Renal pelvis (tissue), 4 donors: ENCODE measurements around the gene MPST. TPM values are rescaled to one million over a fixed set of nuclear protein-coding genes. Genes with fewer than 3 reads are reported as not detected.
"Not testable (repeated sequence)": the region's sequence is repeated elsewhere in the genome, so short reads cannot be mapped to it uniquely, and the experiment has no call there.

Source experiments
- DNase-seq: peaks from one replicate; pipeline ENCODE4 v3.0.0-alpha.2; 2013
- polyA plus RNA-seq, 3 donors: library from polyadenylated mRNA; unstranded; fragments of 120-200 nt; gene quantifications; one replicate each; pipeline ENCODE4 v1.2.1, GENCODE V29; 2013; ENCODE audit not compliant: insufficient read length in 3 of 3

MPST gene
- polyA plus RNA-seq, 3 donors: 69.7 to 83.9 (median 76.8) TPM

DNA sequence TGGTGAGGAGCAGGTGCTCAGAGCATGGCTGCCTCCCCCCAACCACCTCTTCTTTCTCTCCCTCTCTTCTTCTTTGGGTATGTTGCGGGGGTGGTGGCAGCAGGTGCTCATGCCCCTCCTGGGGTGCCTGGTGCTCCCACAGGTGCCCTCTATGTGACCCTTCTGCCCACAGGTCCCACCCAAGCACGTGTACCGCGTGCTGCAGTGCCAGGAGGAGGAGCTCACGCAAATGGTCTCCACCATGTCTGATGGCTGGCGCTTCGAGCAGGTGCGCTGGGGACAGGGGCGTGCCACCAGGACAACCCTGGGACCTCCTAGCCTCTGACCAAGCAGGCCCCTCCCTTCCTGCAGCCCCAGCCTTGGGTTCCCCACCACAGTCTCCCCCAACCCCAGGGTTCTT, 37.7 kb downstream of the MPST start:
- DNase-seq: no peak

DNA sequence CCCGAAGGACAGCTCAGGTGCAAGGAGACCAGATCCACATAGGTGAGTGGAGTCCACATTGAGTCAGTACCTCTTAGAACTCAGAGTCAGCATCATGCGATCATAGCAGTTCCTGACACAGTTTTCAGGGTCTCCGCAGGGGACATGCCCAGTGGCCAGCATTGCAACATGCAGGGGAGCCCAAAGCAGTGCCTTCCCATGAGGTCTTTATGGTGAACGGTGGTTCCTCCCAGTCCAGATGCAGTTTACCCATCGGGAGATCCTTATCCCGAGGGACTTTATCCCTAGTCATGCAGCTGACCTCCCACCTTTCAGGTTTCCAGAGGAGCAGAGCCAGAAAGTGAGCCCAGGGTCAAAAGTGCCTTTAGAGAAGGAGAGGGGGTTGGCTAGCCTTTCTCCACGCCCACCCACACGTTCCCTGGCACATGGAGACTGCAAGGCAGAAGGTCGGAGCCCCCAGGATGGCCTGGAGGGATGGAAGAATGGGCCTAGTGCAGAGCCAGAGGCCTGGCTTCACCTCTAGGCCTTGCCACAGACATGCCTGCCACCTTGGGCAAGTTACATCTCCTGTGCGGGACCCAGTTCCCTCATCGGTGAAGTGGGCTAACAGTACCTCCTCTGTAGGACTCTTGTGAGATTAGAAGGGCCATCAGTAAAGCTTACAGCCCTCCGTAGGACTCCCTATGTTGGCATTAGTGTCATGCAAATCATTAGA, 38.4 kb downstream of the MPST start:
- DNase-seq: no peak

DNA sequence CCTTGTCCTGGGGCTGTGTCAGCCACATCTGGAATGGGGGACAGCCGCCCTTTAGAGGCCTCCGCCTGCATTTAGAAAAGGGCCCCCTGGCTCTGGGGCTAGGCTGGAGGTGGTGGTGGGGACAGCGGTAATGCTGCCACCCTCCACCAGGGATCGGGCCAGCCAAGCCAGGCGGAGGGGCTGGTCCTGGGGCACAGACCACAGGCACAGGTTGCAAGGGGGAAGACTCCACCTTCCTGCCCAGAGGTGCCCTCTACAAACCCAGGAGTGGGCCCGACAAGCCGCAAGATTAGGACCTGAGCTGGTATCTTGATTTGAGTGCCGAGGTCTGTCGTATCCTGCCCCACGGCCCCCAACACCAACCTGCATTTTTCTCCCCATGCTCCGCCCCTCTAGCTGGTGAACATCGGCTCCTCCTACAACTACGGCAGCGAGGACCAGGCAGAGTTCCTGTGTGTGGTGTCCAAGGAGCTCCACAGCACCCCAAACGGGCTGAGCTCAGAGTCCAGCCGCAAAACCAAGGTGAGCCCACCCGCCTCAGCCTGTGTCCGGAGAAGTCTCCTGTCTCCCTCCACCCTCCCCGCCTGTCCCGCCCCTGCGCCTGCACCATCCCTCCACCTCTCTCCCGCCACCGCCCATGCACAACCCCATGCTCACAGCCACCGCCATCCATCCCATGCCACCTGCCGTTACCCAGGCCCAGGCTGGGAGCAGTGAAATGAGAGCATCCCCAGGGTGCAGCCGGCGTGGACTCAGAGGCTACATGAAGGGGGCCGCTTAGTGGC, 39.6 kb downstream of the MPST start:
- DNase-seq: no peak

DNA sequence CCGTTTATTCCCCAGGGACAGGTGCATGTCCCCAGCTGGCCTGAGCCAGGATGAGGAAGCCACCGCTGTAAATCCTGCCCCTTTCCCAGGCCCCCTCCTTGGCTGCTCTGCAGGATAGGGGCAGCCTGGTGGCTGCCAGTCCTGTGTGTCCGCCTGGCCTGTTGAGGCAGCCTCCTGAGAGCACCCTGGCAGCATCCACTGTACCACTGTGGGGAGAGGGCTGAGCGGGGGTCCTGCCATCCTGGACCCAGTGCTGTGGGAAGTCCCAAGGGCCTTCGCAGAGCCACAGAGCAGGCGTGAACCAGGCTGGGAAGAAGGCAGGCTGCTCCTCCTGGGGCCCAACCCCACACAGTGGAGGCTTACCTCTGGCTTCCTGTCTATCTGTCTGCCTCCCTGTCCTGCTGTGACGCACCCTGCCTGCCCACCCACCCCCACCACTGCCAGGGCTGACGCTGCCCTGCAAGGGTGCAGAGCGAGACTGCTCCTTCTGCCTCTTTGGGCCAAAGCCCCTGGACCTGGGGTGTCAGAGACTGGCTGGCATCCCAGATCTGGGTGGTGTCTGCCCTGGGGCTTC, 40.4 kb downstream of the MPST start:
- DNase-seq: no peak

DNA sequence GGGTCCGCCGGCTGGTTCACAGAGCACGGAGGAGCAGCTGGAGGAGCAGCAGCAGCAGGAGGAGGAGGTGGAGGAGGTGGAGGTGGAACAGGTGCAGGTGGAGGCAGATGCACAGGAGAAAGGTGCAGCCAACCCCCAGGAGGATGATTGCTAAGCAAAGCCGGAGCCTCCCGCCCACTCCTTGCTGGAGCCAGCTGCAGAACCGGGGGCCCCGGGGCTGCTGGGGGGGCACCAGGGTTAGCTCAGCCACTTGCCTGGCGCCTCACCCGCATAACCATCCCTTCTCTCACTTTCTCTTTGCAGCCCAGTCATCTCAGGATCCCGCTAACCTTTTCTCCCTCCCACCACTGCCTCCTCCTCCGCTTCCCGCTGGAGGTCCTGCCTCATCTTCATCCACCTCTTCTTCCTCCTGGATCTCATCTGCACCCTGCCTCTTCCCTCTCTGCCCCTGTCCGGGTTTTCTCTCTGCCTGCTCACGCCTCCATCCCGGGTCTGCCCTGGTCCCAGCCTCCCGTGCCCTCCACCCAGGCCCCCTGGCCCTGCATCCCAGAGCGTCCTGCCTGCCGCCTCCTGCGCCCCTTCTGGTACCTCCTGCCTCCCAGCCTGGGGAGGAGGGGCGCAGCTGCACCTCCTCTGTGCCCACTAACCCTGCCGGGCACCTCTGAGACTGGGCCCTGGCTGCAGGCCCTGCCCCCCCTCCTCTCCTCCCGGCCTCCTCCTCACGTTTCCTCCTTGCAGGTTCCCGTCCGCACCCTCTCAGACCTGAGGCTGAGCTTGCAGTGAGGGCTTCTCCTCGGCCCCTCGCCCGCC, 41.5 kb downstream of the MPST start:
- DNase-seq: no peak

DNA sequence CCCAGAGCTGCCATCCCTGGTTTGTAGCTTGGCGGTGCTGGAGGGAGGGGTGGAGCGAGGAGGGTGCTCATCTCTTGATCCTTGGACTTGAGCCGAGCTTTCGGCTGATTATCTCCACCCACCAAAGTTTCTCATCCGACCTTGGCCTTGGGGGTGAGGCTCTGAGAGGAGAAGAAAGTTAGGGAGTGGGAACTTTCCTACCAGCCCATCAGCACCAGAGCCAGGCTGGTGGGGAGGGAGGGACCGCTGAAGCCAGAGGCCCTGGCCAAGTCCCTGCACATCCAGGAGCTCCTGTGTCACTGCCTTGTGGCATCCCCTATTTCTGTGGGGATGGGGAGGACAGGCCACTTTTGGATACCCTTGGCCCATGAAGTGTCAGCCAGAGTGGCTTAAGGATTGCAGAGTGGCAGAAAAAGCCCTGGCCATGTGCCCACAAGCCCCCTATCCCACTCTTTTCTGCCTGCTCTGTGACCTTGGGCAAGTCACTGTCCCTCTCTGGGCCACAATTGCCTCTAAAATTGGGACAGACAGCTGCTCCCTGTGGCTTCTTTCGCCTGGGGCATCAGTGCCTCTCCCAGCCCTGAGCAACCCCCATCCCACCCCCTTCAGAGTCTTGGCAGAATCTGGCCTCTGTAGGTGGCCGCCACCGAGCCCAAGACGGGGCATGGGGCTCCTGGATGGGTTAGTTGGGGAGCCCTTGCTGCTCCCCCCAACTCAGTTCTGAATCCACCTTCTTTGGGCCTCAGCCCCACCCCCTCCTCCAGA, 42.3 kb downstream of the MPST start:
- DNase-seq: no peak

DNA sequence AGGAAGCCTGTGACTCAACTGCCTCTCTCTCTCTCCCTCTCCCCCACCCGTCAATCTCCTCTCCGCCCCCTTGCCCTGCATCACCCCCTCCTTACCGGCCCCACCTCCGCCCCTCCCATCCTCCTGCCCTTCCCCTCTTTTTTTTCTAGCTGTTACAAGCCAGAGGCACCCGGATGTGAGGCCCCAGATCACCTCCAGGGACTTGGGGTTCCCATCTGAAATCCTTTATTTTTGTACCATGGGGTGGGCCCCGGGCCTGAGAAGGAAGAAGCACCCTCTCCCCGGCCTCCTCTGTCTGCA, 42.8 kb downstream of the MPST start:
- DNase-seq: no peak

DNA sequence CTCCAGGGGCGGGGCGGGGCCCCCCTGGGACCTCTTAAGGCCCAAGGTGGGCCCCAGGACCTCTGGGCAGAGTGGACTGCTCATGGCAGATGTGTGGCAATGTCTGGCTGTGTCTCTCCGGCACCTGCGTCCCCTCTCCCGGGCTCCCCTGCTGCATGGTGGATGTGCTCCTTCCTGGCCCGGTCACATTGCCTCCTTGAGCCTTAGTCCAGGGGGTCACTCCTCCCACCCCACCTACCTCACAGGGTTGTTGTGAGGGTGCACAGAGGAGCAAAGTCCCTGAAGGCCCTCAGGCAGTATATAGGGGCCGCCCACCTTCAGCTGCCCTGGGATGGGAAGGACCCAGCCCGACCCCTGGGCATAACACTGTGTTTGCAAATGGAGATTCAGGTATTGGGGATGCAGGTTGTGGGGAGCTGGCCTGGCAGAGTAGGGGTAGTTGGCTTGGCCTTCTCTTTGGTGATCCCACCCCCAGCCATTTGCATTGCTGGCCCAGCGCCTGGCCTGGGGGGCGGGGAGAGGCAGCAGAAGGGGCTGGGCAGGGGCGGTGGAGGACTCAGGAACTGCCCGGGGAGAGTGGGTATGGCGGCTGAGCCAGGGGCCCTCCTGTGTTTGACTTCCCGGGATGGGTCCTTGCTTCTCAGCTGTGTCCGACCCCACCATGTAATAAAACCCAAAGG, 43.3 kb downstream of the MPST start:
- DNase-seq: no peak

DNA sequence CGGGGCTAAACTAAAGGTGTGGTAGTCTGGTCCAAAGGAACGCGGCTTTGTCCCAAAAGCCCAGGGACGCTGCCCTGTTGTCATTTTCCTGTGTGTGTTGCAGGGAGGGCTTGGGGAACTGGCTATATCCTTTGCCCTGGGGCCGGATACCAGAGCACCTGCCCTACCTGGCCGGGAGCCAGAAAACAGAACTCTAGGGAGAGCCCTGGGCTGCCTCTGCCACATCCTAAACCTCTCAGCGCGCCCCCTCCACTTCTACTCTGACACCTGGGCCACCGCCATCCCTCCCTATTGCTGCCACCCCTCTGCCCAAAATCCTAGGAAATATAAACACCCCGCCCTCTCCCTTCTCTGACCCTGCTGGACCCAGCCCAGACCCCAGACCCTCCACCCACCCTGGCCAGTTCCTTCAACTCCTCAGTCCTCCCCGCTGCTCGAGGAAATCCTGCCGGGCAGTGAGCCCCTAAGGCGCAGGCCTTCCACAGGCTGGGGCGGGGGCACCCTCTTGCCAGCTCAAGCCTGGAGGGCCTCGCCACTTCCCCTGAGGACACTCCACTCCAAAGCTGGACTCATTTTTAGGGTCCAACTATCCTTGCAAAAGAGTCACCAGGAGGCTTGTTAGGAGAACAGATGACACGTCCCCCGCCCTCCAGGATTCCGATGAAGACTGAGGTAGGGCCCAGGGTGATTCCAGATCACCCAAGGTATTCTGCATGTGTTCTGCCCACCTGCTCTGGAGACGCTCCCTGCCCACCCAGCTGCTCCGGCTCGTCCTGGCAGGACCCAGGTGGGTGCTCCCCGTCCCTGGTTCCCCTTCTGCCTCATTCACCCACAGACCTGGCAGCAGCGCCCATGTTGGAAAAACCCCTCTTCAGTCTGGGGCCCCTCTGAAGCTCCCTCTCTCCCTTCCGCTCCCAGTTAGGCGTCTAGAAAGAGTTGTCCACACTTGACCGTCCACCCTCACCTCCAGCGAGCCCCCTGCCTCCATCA, 44.2 kb downstream of the MPST start:
- DNase-seq: no peak

DNA sequence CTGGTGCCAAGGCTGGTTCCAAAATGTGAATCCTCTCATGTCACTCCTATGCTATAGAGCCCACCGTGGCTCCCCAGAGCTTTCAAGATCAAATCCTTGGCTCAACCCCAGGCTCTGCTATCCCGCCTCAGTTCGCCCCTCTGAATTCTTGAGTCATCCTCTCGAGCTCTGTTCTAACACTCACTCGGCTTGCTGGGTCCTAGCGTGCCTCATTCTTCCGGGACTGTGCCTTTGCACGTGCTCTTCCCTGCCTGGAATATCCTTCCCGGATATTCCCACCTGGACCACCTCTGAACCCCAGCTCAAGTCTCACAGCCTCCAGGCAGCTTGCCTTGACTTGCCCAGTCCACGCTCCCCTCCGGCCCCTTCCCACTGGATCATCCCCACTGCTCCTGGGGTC, 45.0 kb downstream of the MPST start:
- no peak for DNase-seq

DNA sequence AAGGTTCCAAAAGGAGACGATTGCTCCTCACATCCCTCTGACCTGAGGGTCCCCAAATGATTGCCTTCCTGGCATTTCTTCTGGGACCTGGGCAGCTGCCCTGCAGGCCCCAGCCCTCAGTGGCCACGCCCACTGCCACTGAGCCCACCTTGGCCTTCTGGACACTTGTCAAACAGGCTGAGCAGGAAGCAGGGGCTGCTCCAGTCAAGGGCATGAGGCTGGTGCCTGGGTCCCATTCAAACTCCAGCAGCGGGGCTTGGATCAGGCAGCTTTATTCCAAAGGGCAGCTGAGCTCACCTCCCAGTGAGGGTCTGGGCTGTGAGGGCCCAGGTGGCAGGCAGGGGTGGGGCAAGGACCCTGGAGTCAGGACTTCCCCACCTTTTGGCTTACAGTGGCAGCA, 45.6 kb downstream of the MPST start:
- no peak for DNase-seq

DNA sequence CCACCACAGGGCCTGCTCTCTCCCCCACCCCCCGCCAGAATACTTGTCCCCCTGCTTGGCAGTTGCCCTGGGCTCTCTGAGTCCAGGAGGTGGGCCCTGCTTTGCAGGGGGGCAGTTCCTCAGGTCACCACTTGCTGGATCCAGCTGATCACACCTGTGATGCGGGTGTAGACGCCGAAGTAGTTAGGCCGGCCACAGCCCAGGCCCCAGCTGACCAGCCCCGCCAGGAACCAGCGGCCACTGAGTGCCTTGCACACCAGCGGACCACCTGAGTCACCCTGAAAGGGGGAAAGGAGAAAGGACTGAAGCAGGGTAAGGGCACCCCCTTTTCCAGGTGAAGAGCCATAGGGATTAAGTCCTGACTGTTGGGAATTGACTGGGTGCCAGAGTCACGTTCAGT, 46.4 kb downstream of the MPST start:
- no peak for DNase-seq

DNA sequence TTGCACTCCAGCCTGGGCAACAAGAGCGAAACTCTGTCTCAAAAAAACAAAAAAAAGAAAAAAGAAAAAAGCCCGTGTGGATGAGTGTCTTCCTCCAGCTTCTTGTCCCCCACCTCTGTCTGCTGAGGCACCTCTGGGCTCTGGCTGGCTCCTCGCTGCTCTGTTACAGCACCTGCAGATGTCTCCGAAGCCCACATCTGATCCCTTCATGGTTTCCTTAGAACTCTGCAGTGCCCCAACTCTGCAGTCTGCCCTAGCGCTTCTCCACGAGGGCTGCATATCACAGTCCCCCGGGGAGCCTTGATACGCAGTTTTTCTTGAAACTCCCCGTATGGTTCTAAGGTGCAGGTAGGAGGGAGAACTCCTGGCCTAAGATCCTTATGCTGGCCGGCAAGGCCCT, 47.9 kb downstream of the MPST start:
- no peak for DNase-seq

DNA sequence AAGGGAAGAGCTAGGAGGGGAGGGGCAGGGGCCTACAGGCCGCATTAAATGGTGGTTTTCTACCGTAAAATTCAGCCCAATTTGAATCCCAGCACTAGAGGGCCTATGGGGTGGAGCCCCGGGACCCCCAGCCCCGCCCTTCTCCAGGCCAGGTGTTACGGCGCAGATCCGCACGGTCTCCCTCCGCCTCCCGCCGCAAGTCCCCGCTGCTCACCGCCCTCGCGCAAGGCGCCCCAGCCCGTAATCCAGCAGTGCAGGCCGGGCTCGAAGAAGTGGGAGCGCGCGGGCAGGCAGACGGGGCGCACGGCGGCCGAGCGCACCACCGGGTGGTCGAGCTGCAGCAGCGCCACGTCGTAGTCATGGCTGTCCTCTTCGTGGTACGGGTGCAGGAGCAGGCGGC, 49.3 kb downstream of the MPST start:
- DNase-seq: no peak

DNA sequence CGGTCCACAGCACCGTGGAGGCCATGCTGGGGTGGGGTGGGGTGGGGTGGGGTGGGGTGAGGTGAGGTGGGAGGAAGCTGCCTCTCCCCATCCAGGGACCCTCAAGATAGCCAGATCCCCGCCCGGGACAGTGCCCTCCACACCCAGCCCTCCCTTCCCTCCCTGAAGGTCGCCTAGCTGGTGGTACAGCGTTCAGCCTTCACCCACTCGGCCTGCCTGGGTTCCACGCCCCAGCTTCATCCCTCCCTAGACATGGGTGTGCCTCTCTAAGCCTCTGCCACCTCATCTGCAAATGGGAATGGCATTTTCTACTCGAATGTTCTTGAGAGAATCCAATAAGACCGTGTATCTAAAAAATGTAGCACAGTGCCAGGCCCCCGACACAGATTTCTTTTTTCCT, 49.8 kb downstream of the MPST start:
- DNase-seq: no peak

DNA sequence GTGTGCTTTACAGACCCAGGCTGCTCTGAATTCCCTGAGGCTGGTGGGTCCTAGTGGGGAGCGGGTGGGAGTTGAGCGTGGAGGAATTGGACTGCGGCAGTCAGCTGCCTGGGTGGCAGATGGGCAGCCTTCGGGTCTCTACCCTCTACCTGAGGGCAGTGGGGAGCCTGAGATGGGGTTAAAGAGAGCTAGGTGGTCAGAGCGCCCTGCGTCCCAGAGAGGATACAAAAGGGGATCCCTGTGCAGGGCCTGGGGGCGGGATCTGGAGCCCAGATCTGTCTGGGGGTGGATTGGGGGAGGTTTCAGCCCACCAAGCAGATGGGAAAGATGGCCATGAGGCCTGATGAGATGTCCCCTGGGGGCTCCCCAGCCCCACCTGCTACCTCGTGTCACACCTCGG, 50.2 kb downstream of the MPST start:
- DNase-seq: no peak

DNA sequence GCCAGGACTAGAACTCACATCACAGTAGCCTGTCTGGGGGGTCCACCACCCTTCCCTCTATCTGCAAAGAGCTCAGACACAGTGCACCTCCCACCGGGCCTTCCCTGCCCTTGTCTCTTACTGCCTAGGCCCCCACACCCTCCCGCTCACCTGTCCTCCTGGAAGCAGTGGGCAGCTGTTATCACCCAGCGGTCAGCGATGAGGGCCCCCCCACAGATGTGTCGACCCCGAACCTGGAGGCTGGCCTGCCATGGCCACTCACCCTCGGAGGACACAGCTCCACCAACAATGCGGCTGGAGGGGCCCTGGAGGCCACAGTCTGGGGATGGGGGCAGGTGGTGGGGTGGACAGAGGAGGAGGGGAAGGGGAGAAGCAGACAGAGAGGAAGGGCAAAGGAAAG, 50.8 kb downstream of the MPST start:
- no peak for DNase-seq

DNA sequence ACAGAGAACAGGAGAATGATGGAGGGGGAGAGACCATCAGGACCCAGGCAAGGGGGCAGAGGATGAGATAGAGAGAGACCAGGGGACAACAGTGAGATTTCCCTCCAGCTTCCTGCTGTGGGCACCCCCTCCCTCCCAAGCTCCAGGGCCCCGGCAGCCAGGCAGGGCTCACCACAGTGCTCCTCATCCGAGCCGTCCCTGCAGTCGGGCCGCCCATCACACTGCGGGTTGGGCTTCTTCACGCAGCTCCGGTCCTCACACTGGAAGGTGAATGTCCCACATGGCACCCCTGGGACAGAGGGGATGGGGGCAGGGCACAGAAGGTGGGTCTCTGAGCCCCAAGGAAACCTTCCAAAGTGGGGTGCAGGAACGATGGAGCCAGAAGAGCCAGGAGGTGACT, 51.2 kb downstream of the MPST start:
- no peak for DNase-seq

DNA sequence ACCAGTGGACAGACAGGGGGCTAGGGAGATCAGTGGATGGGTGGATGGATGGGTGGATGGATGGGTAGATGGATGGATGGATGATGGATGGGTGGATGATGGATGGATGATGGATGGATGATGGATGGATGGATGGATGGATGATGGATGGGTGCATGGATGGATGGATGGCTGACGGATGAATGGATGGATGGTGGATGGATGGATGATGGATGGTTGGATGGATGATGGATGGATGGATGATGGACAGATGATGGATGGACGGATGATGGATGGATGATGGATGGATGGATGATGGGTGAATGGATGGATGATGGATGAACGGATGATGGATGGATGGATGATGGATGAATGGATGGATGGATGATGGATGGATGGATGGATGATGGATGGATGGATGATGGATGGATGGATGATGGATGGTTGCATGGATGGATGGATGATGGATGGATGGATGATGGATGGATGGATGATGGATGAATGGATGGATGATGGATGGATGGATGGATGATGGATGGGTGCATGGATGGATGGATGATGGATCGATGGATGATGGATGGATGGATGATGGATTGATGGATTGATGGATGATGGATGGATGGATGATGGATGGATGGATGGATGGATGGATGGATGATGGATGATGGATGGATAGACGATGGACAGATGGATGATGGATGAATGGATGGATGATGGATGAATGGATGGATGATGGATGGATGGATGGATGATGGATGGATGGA, 52.5 kb downstream of the MPST start:
- not testable (repeated sequence) for DNase-seq
